Ishikawa (cell line): ENCODE data around the gene TBC1D30.

Experiments used
- CEBPB ChIP-seq: IDR thresholded peaks from 2 replicates; pipeline ENCODE4 v1.6.1; 2012
- CREB1 ChIP-seq: IDR thresholded peaks from 2 replicates; pipeline ENCODE4 v1.6.1; 2012; ENCODE audit warnings: low read depth
- EGR1 ChIP-seq: IDR thresholded peaks from 2 replicates; pipeline ENCODE4 v1.6.1; 2012
- EP300 ChIP-seq: IDR thresholded peaks from 2 replicates; pipeline ENCODE4 v1.6.1; 2012; ENCODE audit warnings: borderline replicate concordance
- FOXM1 ChIP-seq: IDR thresholded peaks from 2 replicates; pipeline ENCODE4 v1.6.1; 2012; ENCODE audit warnings: low read depth, borderline replicate concordance
- MAX ChIP-seq: IDR thresholded peaks from 2 replicates; pipeline ENCODE4 v1.6.1; 2012
- NFIC ChIP-seq: IDR thresholded peaks from 2 replicates; pipeline ENCODE4 v1.6.1; 2012
- RAD21 ChIP-seq: IDR thresholded peaks from 2 replicates; pipeline ENCODE4 v1.6.1; 2012; ENCODE audit warnings: low read depth
- REST ChIP-seq: IDR thresholded peaks from 2 replicates; pipeline ENCODE4 v1.6.1; 2012; ENCODE audit warnings: low read depth, mild to moderate bottlenecking
- TAF1 ChIP-seq: IDR thresholded peaks from 2 replicates; pipeline ENCODE4 v1.6.1; 2012; ENCODE audit warnings: low read depth, mild to moderate bottlenecking
- TCF12 ChIP-seq: IDR thresholded peaks from 2 replicates; pipeline ENCODE4 v1.6.1; 2012; ENCODE audit warnings: low read depth
- TEAD4 ChIP-seq: IDR thresholded peaks from 2 replicates; pipeline ENCODE4 v1.6.1; 2012
- USF1 ChIP-seq: IDR thresholded peaks from 2 replicates; pipeline ENCODE4 v1.6.1; 2012
- YY1 ChIP-seq: IDR thresholded peaks from 2 replicates; pipeline ENCODE4 v1.6.1; 2012; ENCODE audit warnings: low read depth
- ZBTB7A ChIP-seq: IDR thresholded peaks from 2 replicates; pipeline ENCODE4 v1.6.1; 2012; ENCODE audit warnings: low read depth

The TBC1D30 gene

GRCh38 chr12:64894827-64895475, 70.5 kb downstream of the TBC1D30 start:
- TF ChIP-seq RAD21 (no peak), EGR1 (no peak), REST (no peak), TAF1 (no peak), ZBTB7A (no peak), TCF12 (no peak), MAX (no peak), USF1 (no peak), NFIC (no peak), CREB1 (no peak), CEBPB (no peak), TEAD4 (no peak), FOXM1 (no peak)

- TF ChIP-seq YY1, result no peak
- TF ChIP-seq TAF1, result no peak
- TF ChIP-seq CEBPB, result no peak
- no peak for TF ChIP-seq EP300
- TF ChIP-seq REST, result no peak
- TF ChIP-seq CREB1, result no peak
- TF ChIP-seq MAX, result no peak
- TF ChIP-seq ZBTB7A, result no peak
- no peak for TF ChIP-seq TEAD4
- TF ChIP-seq NFIC, result no peak
- no peak for TF ChIP-seq FOXM1
- TF ChIP-seq RAD21, result no peak
Measured at GRCh38 chr12:64895526-64895925, 71.1 kb downstream of the TBC1D30 start.

GRCh38 chr12:64900540-64900939, 76.1 kb downstream of the TBC1D30 start:
- TF ChIP-seq TAF1 (no peak), EP300 (no peak), REST (no peak), CEBPB (no peak), EGR1 (no peak), TCF12 (no peak), ZBTB7A (no peak), USF1 (no peak), NFIC (no peak), RAD21 (no peak), TEAD4 (no peak), YY1 (no peak), FOXM1 (no peak)

- TF ChIP-seq NFIC, result no peak
- TF ChIP-seq USF1, result no peak
- TF ChIP-seq TEAD4, result no peak
- no peak for TF ChIP-seq ZBTB7A
- no peak for TF ChIP-seq RAD21
- TF ChIP-seq EP300, result no peak
- TF ChIP-seq MAX, result no peak
- no peak for TF ChIP-seq TAF1
- TF ChIP-seq CEBPB, result no peak
Measured at GRCh38 chr12:64903479-64904152, 79.2 kb downstream of the TBC1D30 start.
